Parathyroid adenoma (tissue), 2 donors: Measurements from ENCODE around the gene SMCO3.
A peak's percentile ranks its signal among the peaks of the same experiment; 100 is the strongest.

ENCODE experiments used
- H2AFZ ChIP-seq: fragments of 300-600 bp; sonication (generic); one replicate; pipeline ENCODE4 v1.7.0; 2017; ENCODE audit warnings: antibody characterized with exemption, mild to moderate bottlenecking
- H3K27ac ChIP-seq: fragments of 300-600 bp; sonication (generic); one replicate; pipeline ENCODE4 v1.7.0; 2017
- H3K27me3 ChIP-seq: fragments of 300-600 bp; sonication (generic); one replicate; pipeline ENCODE4 v1.7.0; 2017; ENCODE audit warnings: low read length; ENCODE audit not compliant: control insufficient read depth, insufficient read depth
- H3K36me3 ChIP-seq: fragments of 300-600 bp; sonication (generic); one replicate; pipeline ENCODE4 v1.7.0; 2017; ENCODE audit warnings: low read length; ENCODE audit not compliant: control insufficient read depth, insufficient read depth
- H3K4me1 ChIP-seq: fragments of 300-600 bp; sonication (generic); one replicate; pipeline ENCODE4 v1.7.0; 2017; ENCODE audit warnings: control low read depth
- H3K4me2 ChIP-seq: fragments of 300-600 bp; sonication (generic); one replicate; pipeline ENCODE4 v1.7.0; 2017; ENCODE audit warnings: low read length
- H3K4me3 ChIP-seq: fragments of 300-600 bp; sonication (generic); one replicate; pipeline ENCODE4 v1.7.0; 2017; ENCODE audit warnings: low read depth, low read length
- H3K79me2 ChIP-seq: fragments of 300-600 bp; sonication (generic); one replicate; pipeline ENCODE4 v1.7.0; 2017; ENCODE audit warnings: control low read depth
- H3K9ac ChIP-seq: fragments of 300-600 bp; sonication (generic); one replicate; pipeline ENCODE4 v1.7.0; 2017; ENCODE audit warnings: mild to moderate bottlenecking
- H3K9me3 ChIP-seq: fragments of 300-600 bp; sonication (generic); one replicate; pipeline ENCODE4 v1.7.0; 2017; ENCODE audit warnings: low read length; ENCODE audit not compliant: control insufficient read depth
- CTCF ChIP-seq: fragments of 300-600 bp; sonication (generic); IDR thresholded peaks from one replicate; pipeline ENCODE4 v1.7.0; 2017; ENCODE audit warnings: antibody characterized with exemption, mild to moderate bottlenecking
- donor health status: primary hyperparathyroidism.

The SMCO3 gene

GRCh38 chr12:14772946-14773345 lies 41.0 kb downstream of the SMCO3 start:
- peaks cover 12% of the 10 kb centered on the region for H3K4me1 ChIP-seq
- TF ChIP-seq CTCF = no peak
- no peak overlapping the region for H3K4me2 ChIP-seq
- H2AFZ ChIP-seq = no peak overlapping the region
- peaks cover 7% of the 10 kb centered on the region for H3K79me2 ChIP-seq
- no peaks in the 10 kb centered on the region for H3K9me3 ChIP-seq
- no peaks in the 10 kb centered on the region for H3K36me3 ChIP-seq
- H3K27me3 ChIP-seq = no peaks in the 10 kb centered on the region
- H3K27ac ChIP-seq = no peak overlapping the region
- no peak overlapping the region for H3K4me3 ChIP-seq
- H3K9ac ChIP-seq = no peak overlapping the region

- Histone ChIP-seq H3K36me3 (no peaks in the 10 kb centered on the region), H3K4me3 (peak overlapping the region; percentile 97), H2AFZ (peak overlapping the region; percentile 7), H3K9ac (no peak overlapping the region), H3K9me3 (no peaks in the 10 kb centered on the region), H3K4me1 (peaks cover 12% of the 10 kb centered on the region), H3K79me2 (peaks cover 7% of the 10 kb centered on the region), H3K27me3 (no peaks in the 10 kb centered on the region), H3K27ac (peak overlapping the region; percentile 98), H3K4me2 (peak overlapping the region; percentile 28)
- no peak for TF ChIP-seq CTCF
Measured at GRCh38 chr12:14771651-14772137, 42.3 kb downstream of the SMCO3 start.

- H3K9me3 ChIP-seq = no peaks in the 10 kb centered on the region
- no peaks in the 10 kb centered on the region for H3K27me3 ChIP-seq
- peak; percentile 6 for TF ChIP-seq CTCF
- H2AFZ ChIP-seq = peak overlapping the region; percentile 90
- no peaks in the 10 kb centered on the region for H3K36me3 ChIP-seq
- H3K79me2 ChIP-seq = peaks cover 7% of the 10 kb centered on the region
- peak overlapping the region; percentile 59 for H3K9ac ChIP-seq
- peak overlapping the region; percentile 98 for H3K4me2 ChIP-seq
- peak overlapping the region; percentile 98 for H3K27ac ChIP-seq
- peaks cover 4% of the 10 kb centered on the region for H3K4me1 ChIP-seq
- peak overlapping the region; percentile 97 for H3K4me3 ChIP-seq
Measured at GRCh38 chr12:14770496-14771461, 43.2 kb downstream of the SMCO3 start.

GRCh38 chr12:14769969-14770495 lies 44.0 kb downstream of the SMCO3 start:
- H3K79me2 ChIP-seq = peaks cover 7% of the 10 kb centered on the region
- peak overlapping the region; percentile 90 for H2AFZ ChIP-seq
- no peaks in the 10 kb centered on the region for H3K9me3 ChIP-seq
- no peaks in the 10 kb centered on the region for H3K36me3 ChIP-seq
- H3K27ac ChIP-seq = peak overlapping the region; percentile 98
- TF ChIP-seq CTCF = peak; percentile 87
- H3K27me3 ChIP-seq = no peaks in the 10 kb centered on the region
- peaks cover 3% of the 10 kb centered on the region for H3K4me1 ChIP-seq
- peak overlapping the region; percentile 97 for H3K4me3 ChIP-seq
- peak overlapping the region; percentile 59 for H3K9ac ChIP-seq
- peak overlapping the region; percentile 98 for H3K4me2 ChIP-seq
